Parathyroid adenoma (tissue), 2 donors: ENCODE results near the gene HSDL1.

Experiments used
- H2AFZ ChIP-seq: fragments of 300-600 bp; sonication (generic); one replicate; pipeline ENCODE4 v1.7.0; 2017; ENCODE audit warnings: antibody characterized with exemption, mild to moderate bottlenecking
- H3K27ac ChIP-seq: fragments of 300-600 bp; sonication (generic); one replicate; pipeline ENCODE4 v1.7.0; 2017
- H3K27me3 ChIP-seq: fragments of 300-600 bp; sonication (generic); one replicate; pipeline ENCODE4 v1.7.0; 2017; ENCODE audit warnings: low read length; ENCODE audit not compliant: control insufficient read depth, insufficient read depth
- H3K36me3 ChIP-seq: fragments of 300-600 bp; sonication (generic); one replicate; pipeline ENCODE4 v1.7.0; 2017; ENCODE audit warnings: low read length; ENCODE audit not compliant: control insufficient read depth, insufficient read depth
- H3K4me1 ChIP-seq: fragments of 300-600 bp; sonication (generic); one replicate; pipeline ENCODE4 v1.7.0; 2017; ENCODE audit warnings: control low read depth
- H3K4me2 ChIP-seq: fragments of 300-600 bp; sonication (generic); one replicate; pipeline ENCODE4 v1.7.0; 2017; ENCODE audit warnings: low read length
- H3K4me3 ChIP-seq: fragments of 300-600 bp; sonication (generic); one replicate; pipeline ENCODE4 v1.7.0; 2017; ENCODE audit warnings: low read depth, low read length
- H3K79me2 ChIP-seq: fragments of 300-600 bp; sonication (generic); one replicate; pipeline ENCODE4 v1.7.0; 2017; ENCODE audit warnings: control low read depth
- H3K9ac ChIP-seq: fragments of 300-600 bp; sonication (generic); one replicate; pipeline ENCODE4 v1.7.0; 2017; ENCODE audit warnings: mild to moderate bottlenecking
- H3K9me3 ChIP-seq: fragments of 300-600 bp; sonication (generic); one replicate; pipeline ENCODE4 v1.7.0; 2017; ENCODE audit warnings: low read length; ENCODE audit not compliant: control insufficient read depth
- TF ChIP-seq, protein P1 (sequence below): fragments of 300-600 bp; sonication (generic); IDR thresholded peaks from one replicate; pipeline ENCODE4 v1.7.0; 2017; ENCODE audit warnings: antibody characterized with exemption, mild to moderate bottlenecking
- donor health status: primary hyperparathyroidism.

Gene HSDL1

DNA sequence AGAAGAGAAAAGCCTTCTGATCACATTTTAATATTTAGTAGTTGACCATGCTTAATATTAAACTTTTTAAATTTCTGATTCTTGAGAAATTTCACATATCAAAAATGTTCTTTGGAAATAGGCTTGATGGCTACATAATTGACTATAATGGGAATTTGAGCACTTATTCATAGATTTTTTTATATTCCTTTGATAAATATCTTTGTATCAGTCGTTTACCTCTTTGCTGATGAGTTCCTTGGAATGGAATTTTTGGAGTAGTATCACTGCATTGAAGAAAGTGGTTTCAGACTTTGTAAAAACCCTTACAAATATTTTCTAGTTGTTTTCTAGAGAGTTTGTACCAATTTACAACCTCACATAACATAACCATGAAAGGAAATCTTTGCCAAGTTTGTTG, 14.8 kb upstream of the HSDL1 start:
- H3K4me2 ChIP-seq, result no peak overlapping the region
- no peaks in the 10 kb centered on the region for H3K27me3 ChIP-seq
- H3K9ac ChIP-seq, result no peak overlapping the region
- TF ChIP-seq, protein P1, sequence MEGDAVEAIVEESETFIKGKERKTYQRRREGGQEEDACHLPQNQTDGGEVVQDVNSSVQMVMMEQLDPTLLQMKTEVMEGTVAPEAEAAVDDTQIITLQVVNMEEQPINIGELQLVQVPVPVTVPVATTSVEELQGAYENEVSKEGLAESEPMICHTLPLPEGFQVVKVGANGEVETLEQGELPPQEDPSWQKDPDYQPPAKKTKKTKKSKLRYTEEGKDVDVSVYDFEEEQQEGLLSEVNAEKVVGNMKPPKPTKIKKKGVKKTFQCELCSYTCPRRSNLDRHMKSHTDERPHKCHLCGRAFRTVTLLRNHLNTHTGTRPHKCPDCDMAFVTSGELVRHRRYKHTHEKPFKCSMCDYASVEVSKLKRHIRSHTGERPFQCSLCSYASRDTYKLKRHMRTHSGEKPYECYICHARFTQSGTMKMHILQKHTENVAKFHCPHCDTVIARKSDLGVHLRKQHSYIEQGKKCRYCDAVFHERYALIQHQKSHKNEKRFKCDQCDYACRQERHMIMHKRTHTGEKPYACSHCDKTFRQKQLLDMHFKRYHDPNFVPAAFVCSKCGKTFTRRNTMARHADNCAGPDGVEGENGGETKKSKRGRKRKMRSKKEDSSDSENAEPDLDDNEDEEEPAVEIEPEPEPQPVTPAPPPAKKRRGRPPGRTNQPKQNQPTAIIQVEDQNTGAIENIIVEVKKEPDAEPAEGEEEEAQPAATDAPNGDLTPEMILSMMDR, result no peak
- H3K36me3 ChIP-seq, result no peaks in the 10 kb centered on the region
- no peaks in the 10 kb centered on the region for H3K9me3 ChIP-seq
- no peaks in the 10 kb centered on the region for H3K79me2 ChIP-seq
- no peaks in the 10 kb centered on the region for H3K4me1 ChIP-seq
- H3K27ac ChIP-seq, result no peak overlapping the region
- no peak overlapping the region for H2AFZ ChIP-seq
- no peak overlapping the region for H3K4me3 ChIP-seq

DNA sequence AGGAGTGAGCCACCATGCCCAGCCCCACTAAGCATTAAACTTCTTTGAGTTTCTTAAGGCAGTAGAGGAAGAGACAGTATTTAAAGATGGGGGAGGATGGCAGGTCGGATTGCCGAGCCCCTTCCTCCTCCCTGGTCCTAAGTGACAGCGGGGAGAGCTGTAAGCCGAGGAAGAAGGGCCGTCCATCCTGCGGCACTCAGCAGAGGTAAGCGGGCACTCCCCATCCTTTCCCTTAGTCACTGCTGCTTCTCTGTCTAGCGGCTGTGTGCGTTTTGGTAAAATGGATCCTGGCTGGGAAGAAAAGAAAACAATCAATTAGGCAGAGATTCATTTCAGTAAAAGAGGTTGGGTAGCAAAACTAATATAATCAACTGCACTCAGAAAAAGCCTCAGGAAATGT, 14.0 kb upstream of the HSDL1 start:
- Histone ChIP-seq H3K4me1 (no peaks in the 10 kb centered on the region), H3K9ac (no peak overlapping the region), H2AFZ (no peak overlapping the region), H3K9me3 (no peaks in the 10 kb centered on the region), H3K27me3 (no peaks in the 10 kb centered on the region), H3K4me3 (no peak overlapping the region), H3K27ac (no peak overlapping the region), H3K79me2 (no peaks in the 10 kb centered on the region), H3K4me2 (no peak overlapping the region), H3K36me3 (no peaks in the 10 kb centered on the region)
- TF ChIP-seq, protein P1, result no peak

DNA sequence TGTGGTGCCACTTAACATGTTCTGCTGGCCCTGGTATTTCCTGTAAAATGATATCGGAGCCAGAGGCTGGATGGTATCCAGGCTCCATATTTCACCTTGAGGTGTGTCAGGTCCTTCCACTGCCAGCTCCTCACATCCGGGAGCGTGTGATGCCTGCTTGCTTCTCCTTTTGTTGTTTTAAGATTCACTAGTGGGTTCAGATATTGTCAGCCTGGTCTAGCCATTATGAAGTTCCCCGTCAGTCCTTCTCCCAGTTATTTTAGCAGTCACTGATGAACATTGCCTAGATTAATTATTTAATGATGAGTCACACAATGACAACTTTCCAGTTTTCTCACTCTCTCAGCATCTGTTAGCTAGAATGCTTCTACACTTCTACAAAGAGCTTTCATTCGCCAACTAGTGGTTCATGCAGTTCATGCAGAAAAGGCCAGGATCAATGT, 11.4 kb upstream of the HSDL1 start:
- H3K4me2 ChIP-seq, result no peak overlapping the region
- no peaks in the 10 kb centered on the region for H3K9me3 ChIP-seq

DNA sequence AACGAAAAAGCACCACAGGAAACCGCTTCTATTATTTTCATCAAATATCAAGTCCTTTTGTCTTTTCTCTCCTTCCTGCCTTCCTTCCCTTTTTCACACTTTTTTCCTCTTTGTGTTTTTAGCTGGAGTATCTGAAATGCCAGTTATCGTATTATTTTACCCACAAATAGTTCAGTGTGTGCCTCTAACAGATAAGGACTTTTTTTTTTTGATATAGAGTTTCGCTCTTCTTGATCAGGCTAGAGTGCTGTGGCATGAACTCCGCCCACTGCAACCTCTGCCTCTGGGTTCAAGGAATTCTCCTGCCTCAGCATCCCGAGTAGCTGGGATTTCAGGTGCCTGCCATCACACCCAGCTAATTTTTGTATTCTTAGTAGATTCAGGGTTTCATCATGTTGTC, 10.8 kb upstream of the HSDL1 start:
- no peak overlapping the region for H3K27ac ChIP-seq
- H3K9ac ChIP-seq, result no peak overlapping the region
- TF ChIP-seq, protein P1, result no peak
- no peaks in the 10 kb centered on the region for H3K79me2 ChIP-seq
- H3K27me3 ChIP-seq, result no peaks in the 10 kb centered on the region
- H3K36me3 ChIP-seq, result no peaks in the 10 kb centered on the region
- H3K4me3 ChIP-seq, result no peak overlapping the region
- H3K9me3 ChIP-seq, result no peaks in the 10 kb centered on the region
- no peaks in the 10 kb centered on the region for H3K4me1 ChIP-seq
- no peak overlapping the region for H3K4me2 ChIP-seq
- H2AFZ ChIP-seq, result no peak overlapping the region

More for the DNA sequence above, 11.4 kb upstream of the HSDL1 start:
- H3K9ac ChIP-seq, result no peak overlapping the region
- no peaks in the 10 kb centered on the region for H3K79me2 ChIP-seq
- H2AFZ ChIP-seq, result no peak overlapping the region
- no peaks in the 10 kb centered on the region for H3K36me3 ChIP-seq
- TF ChIP-seq, protein P1, result no peak
- no peak overlapping the region for H3K27ac ChIP-seq
- H3K4me1 ChIP-seq, result no peaks in the 10 kb centered on the region
- H3K27me3 ChIP-seq, result no peaks in the 10 kb centered on the region
- H3K4me3 ChIP-seq, result no peak overlapping the region

DNA sequence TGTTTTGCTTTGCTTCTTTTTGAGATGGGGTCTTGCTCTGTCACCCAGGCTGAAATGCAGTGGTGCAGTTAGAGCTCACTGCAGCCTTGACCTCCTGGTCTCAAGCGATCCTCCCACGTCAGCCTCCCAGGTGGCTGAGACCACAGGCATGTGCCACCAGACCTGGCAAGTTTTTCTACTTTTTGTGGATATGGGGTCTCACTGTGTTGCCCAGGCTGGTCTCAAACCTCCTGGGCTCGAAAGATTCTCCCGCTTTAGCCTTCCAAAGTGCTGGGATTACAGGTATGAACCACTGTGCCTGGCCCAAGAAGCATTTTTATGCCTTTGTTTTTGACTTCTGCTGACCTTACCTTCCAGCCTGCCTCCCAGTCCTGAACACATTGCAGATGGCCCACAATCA, 10.2 kb upstream of the HSDL1 start:
- Histone ChIP-seq H3K27me3 (no peaks in the 10 kb centered on the region), H3K36me3 (no peaks in the 10 kb centered on the region), H3K9ac (no peak overlapping the region), H3K4me2 (no peak overlapping the region), H3K4me1 (no peaks in the 10 kb centered on the region), H3K4me3 (no peak overlapping the region), H2AFZ (no peak overlapping the region), H3K79me2 (no peaks in the 10 kb centered on the region), H3K9me3 (no peaks in the 10 kb centered on the region), H3K27ac (no peak overlapping the region)
- TF ChIP-seq, protein P1, result no peak
